Transverse colon (tissue), 4 donors: ENCODE measurements around the gene GOLGA3. TPM values are rescaled to one million over a fixed set of nuclear protein-coding genes. Genes with fewer than 3 reads are reported as not detected.
A peak's percentile ranks its signal among the peaks of the same experiment; 100 is the strongest.

Source experiments
- DNase-seq: peaks from one replicate; pipeline ENCODE4 v3.0.0-alpha.2; 2019
- H3K27ac ChIP-seq, 4 donors: fragments of 200-600 bp; sonication (generic); 2 replicates each; pipeline ENCODE4 v1.5.1; 2016 to 2018; ENCODE audit warnings: inconsistent platforms in 4 of 4
- H3K27me3 ChIP-seq: fragments of 200-600 bp; sonication (generic); 2 replicates; pipeline ENCODE4 v1.5.1; 2017; ENCODE audit warnings: inconsistent platforms
- H3K36me3 ChIP-seq, 4 donors: fragments of 200-600 bp; sonication (generic); 2 replicates each; pipeline ENCODE4 v1.5.1; 2017 to 2019; ENCODE audit warnings: inconsistent platforms in 4 of 4
- H3K4me1 ChIP-seq, 4 donors: fragments of 200-600 bp; sonication (generic); 2 replicates each; pipeline ENCODE4 v1.5.1; 2017 to 2020; ENCODE audit warnings: inconsistent platforms in 4 of 4
- H3K4me3 ChIP-seq, 4 donors: fragments of 200-600 bp; sonication (generic); 1 replicate in 1 of 4; 2 replicates in 3 of 4; pipeline versions ENCODE4 v1.5.1 to v1.6.1; 2017 to 2019; ENCODE audit warnings: inconsistent platforms in 4 of 4
- H3K9me3 ChIP-seq, 2 donors: fragments of 200-600 bp; sonication (generic); 2 replicates each; pipeline ENCODE4 v1.5.1; 2017 to 2019; ENCODE audit warnings: inconsistent platforms in 2 of 2
- EP300 ChIP-seq: sonication (generic); formaldehyde crosslinking; IDR thresholded peaks from one replicate; pipeline ENCODE4 v1.6.1; 2017; ENCODE audit warnings: antibody characterized with exemption, low read depth
- POLR2A ChIP-seq: fragments of 450-650 bp; IDR thresholded peaks from one replicate; pipeline ENCODE4 v1.6.1; 2016; ENCODE audit warnings: antibody characterized with exemption, mild to moderate bottlenecking, moderate library complexity
- POLR2AphosphoS5 ChIP-seq, 3 donors: sonication (generic); formaldehyde crosslinking; IDR thresholded peaks; one replicate each; pipeline ENCODE4 v1.6.1; 2016; ENCODE audit warnings: antibody characterized with exemption in 3 of 3
- WGBS, 2 donors: methylation state at CpG; one replicate each; pipeline ENCODE4 v1.1.5; 2018; ENCODE audit warnings: low coverage in 1 of 2; 5-methylcytosine and 5-hydroxymethylcytosine counted together
- in situ Hi-C, 4 donors: fragments of 200-750 bp; cut with MboI; loops; one replicate each; pipeline versions ENCODE4 v1.15.0 to v1.15.1; 2017; ENCODE audit warnings: low sequenced_read_pairs in 3 of 4, low pct_ligation_motif_present in 1 of 4, low pct_unique_long_range_greater_than_20kb in 1 of 4
- intact Hi-C: fragments of 100-400 bp; cut with DNase I; formaldehyde crosslinking; loops from one replicate; pipeline ENCODE4 v1.15.1; 2023; ENCODE audit warnings: low total_unique reads
- total RNA-seq, 4 donors: library from RNA; depleted of rRNA; stranded (reverse); fragments of >200 nt; gene quantifications; one replicate each; pipeline ENCODE4 v1.1.0, GENCODE V29; 2016
- TF ChIP-seq, protein P1 (sequence below), 5 experiments: fragments of 200-600 bp in 3 of 5; fragments of 450-650 bp in 2 of 5; sonication (generic) in 3 of 5; IDR thresholded peaks; 1 replicate in 2 of 5; 2 replicates in 3 of 5; pipeline ENCODE4 v1.5.1; 2016 to 2017; ENCODE audit warnings: antibody characterized with exemption in 5 of 5, inconsistent platforms in 3 of 5, mild to moderate bottlenecking in 2 of 5, moderate library complexity in 1 of 5

Gene GOLGA3
- total RNA-seq, 4 donors from 2014 or later, result 90.9 to 113 (median 99.9) TPM

DNA sequence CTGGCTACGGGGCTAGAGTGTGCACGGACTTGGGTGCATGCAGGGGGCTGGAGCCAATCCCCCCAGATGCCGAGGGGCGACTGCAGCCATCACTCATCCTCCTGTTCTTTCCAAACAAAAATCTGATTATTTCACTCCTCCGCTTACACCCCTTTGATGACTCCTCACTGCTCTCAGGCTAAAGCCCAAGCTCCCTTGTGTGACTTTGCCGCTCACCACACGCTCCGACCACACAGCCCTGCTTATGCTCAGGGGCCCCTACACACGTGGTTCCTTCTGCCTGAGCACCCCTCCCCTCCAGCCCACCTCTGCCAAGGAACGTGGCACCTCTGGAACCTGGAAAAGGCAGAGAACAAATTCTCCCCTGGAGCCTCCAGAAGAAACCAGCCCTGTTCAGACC, 45.1 kb upstream of the GOLGA3 start:
- Histone ChIP-seq H3K4me3 (no peak overlapping the region), H3K27me3 (no peaks in the 10 kb centered on the region), H3K4me1 (no peaks in the 10 kb centered on the region), H3K36me3 (peaks cover 0 to 52% (median 16%) of the 10 kb centered on the region in 4 donors), H3K9me3 (no peaks in the 10 kb centered on the region), H3K27ac (no peak overlapping the region)
- WGBS, 2 donors, result 87% methylated on average over 10 of the region's 10 CpGs; no CpG with 5 or more reads in 1 of the 2 donors
- DNase-seq, result no peak
- in situ Hi-C loops, result no loop called here
- intact Hi-C loops, result no loop called here
- TF ChIP-seq EP300 (no peak), POLR2A (no peak), POLR2AphosphoS5 (IDR thresholded peaks at IDR 0.05) (no peak)
- TF ChIP-seq, protein P1, sequence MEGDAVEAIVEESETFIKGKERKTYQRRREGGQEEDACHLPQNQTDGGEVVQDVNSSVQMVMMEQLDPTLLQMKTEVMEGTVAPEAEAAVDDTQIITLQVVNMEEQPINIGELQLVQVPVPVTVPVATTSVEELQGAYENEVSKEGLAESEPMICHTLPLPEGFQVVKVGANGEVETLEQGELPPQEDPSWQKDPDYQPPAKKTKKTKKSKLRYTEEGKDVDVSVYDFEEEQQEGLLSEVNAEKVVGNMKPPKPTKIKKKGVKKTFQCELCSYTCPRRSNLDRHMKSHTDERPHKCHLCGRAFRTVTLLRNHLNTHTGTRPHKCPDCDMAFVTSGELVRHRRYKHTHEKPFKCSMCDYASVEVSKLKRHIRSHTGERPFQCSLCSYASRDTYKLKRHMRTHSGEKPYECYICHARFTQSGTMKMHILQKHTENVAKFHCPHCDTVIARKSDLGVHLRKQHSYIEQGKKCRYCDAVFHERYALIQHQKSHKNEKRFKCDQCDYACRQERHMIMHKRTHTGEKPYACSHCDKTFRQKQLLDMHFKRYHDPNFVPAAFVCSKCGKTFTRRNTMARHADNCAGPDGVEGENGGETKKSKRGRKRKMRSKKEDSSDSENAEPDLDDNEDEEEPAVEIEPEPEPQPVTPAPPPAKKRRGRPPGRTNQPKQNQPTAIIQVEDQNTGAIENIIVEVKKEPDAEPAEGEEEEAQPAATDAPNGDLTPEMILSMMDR (IDR thresholded peaks at IDR 0.05), result no peak

- intact Hi-C loops (no loop called here), in situ Hi-C loops (no loop called here)
- 75 to 80% methylated on average over 2 to 12 of the region's 12 CpGs for WGBS, 2 donors
- Histone ChIP-seq H3K4me1 (no peaks in the 10 kb centered on the region), H3K27ac (no peak overlapping the region), H3K36me3 (peaks cover 0 to 52% (median 16%) of the 10 kb centered on the region in 4 donors), H3K4me3 (no peak overlapping the region), H3K9me3 (no peaks in the 10 kb centered on the region), H3K27me3 (no peaks in the 10 kb centered on the region)
- peak; percentile 23 for DNase-seq
- TF ChIP-seq POLR2A, result no peak
- TF ChIP-seq, protein P1 (IDR thresholded peaks at IDR 0.05), result no peak
- no peak for TF ChIP-seq POLR2AphosphoS5 (IDR thresholded peaks at IDR 0.05)
- TF ChIP-seq EP300, result no peak
These were observed 44.3 kb upstream of the GOLGA3 start for GRCh38 chr12:132872975-132873421.

GRCh38 chr12:132872073-132872855, 43.6 kb upstream of the GOLGA3 start:
- Histone ChIP-seq H3K4me1 (no peaks in the 10 kb centered on the region), H3K4me3 (no peak overlapping the region), H3K36me3 (peaks cover 0 to 56% (median 18%) of the 10 kb centered on the region in 4 donors), H3K27ac (no peak overlapping the region), H3K9me3 (no peaks in the 10 kb centered on the region), H3K27me3 (no peaks in the 10 kb centered on the region)
- DNase-seq, result no peak
- TF ChIP-seq POLR2AphosphoS5 (IDR thresholded peaks at IDR 0.05) (no peak), POLR2A (no peak), EP300 (no peak)
- TF ChIP-seq, protein P1 (IDR thresholded peaks at IDR 0.05), result no peak
- intact Hi-C loops (no loop called here), in situ Hi-C loops (no loop called here)
- WGBS, 2 donors, result 89 to 93% methylated on average over 11 to 21 of the region's 21 CpGs

- Histone ChIP-seq H3K9me3 (no peaks in the 10 kb centered on the region), H3K27ac (no peak overlapping the region), H3K4me1 (no peaks in the 10 kb centered on the region), H3K4me3 (no peak overlapping the region), H3K27me3 (no peaks in the 10 kb centered on the region), H3K36me3 (peaks cover 0 to 41% (median 11%) of the 10 kb centered on the region in 4 donors)
- 88% methylated on average over 3 to 14 of the region's 14 CpGs for WGBS, 2 donors
- DNase-seq, result no peak
- in situ Hi-C loops (no loop called here), intact Hi-C loops (no loop called here)
- no peak for TF ChIP-seq POLR2A
- TF ChIP-seq POLR2AphosphoS5 (IDR thresholded peaks at IDR 0.05), result no peak
- no peak for TF ChIP-seq EP300
- TF ChIP-seq, protein P1 (IDR thresholded peaks at IDR 0.05), result no peak
These were observed 40.9 kb upstream of the GOLGA3 start for GRCh38 chr12:132869551-132869950.
